NK-92 treated with Interleukin-12 subunit alpha and Interleukin-12 subunit beta, amount 100 ng/mL, for 24 hours (cell line): ENCODE results near the gene GPC3.
"Not testable (repeated sequence)": the region's sequence is repeated elsewhere in the genome, so short reads cannot be mapped to it uniquely, and the experiment has no call there.

ENCODE experiments used
- DNase-seq: peaks from one replicate; lab custom pipeline; 2025; lab: John Stamatoyannopoulos, UW

The GPC3 gene

DNA sequence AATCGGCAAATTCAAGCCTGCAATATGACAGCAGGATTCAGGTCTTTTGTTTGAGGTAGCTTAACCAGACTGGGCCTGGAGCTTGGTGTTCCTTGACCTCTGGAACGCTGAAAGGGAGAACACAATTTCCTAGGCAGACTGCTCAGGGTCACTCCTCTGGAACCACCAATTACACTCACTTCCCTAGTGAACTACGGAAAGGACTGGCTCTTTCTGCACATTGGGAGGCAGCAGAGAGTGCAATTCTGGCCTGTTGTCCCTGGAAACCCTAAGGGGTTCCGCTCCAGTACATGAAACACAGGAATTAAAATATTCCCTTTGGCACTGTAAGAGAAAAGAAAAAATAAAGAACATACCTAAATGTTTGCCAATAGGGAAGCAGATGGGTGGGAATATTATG lies 58.6 kb downstream of the GPC3 start:
- DNase-seq: no peak

DNA sequence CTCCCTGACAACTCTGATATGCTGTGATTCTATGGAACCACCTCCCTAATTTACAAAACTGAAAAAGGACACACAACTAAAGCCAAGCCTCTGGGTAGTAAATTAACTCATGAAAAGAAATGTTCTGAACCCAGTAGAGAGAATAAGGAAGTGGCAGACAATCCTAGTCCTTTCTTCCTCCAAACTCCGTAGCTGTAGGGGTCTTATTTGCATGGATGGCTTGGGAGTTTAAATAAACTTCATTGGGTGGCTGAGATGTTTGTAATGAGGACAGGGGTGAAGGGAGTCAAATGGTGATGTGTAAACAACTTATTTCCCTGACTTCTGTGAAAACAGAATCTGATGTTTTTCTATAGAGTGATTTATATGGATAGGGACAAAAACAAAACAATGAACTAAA lies 59.3 kb downstream of the GPC3 start:
- no peak for DNase-seq

DNA sequence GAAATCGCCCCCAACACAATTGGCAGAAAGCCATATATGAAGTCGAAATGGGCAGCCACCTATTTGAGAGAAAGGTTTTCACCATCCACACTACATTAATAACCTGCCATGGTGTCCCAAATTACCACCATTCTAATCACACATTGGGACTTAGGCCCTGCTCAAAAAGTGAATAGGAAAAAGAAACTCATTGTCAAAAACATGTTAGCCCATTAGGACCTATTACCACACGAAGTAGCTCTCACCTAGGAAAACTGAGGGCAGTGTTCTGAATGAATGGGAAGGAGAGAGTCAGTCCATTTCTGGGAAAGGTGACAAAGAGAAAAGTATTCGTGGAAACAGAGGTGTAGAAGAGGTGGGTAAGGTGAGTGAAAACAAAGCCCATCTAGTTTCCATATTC lies 60.8 kb downstream of the GPC3 start:
- no peak for DNase-seq

DNA sequence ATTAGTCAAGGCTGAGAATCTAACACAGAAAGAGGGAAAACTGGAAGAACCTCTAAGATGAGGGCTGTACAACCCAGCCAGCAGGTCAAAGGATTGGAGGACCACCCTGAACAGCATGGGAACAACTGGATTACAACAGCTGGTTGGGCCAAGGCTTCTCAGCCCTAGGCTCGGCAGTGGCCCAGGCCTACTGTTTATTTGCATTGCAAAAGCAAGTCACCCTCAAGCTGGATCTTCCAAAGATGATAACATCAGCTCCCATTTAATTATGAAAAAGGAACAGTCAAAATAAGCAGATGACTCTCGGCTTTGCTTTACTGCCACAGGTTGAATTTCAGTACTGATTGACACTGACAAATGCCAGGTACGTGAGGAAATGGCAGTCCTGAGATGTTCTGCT lies 61.8 kb downstream of the GPC3 start:
- DNase-seq: no peak

DNA sequence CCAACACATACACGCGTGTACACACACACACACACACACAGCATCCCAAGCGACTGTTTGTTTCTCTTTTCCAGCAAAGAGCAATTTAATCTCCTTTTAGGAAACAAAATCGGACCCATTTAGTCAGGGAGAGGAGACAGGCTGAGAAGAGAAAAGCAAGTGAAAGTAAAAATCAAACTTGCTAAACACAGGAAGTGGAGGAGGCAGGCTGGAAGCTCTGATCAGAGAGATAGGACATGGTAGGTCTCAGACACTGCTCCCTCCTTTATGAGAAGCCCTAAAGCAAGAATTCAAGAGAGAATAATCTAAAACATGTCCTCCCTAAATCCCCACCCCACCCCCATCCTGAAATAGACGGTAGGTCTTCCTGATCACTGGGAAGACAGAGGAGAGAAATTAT lies 62.3 kb downstream of the GPC3 start:
- DNase-seq: no peak

DNA sequence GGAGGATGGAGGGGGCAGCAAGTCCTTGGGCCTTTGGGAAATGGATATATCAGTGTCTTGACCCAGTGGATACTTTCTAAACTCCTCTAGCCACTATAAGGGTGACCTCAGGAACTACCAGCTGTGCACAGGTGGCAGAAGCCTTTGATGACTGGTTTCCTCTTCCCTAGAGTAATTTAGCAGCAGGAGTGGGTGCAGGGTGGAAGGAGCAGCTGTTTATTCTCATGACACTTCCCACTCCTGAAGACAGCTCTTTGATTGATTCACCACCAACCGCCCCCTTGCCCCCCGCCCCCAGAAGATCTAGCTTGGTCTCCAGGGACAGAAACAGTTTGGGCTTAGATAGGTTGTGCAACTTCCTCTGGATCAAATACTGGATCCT lies 63.0 kb downstream of the GPC3 start:
- no peak for DNase-seq

DNA sequence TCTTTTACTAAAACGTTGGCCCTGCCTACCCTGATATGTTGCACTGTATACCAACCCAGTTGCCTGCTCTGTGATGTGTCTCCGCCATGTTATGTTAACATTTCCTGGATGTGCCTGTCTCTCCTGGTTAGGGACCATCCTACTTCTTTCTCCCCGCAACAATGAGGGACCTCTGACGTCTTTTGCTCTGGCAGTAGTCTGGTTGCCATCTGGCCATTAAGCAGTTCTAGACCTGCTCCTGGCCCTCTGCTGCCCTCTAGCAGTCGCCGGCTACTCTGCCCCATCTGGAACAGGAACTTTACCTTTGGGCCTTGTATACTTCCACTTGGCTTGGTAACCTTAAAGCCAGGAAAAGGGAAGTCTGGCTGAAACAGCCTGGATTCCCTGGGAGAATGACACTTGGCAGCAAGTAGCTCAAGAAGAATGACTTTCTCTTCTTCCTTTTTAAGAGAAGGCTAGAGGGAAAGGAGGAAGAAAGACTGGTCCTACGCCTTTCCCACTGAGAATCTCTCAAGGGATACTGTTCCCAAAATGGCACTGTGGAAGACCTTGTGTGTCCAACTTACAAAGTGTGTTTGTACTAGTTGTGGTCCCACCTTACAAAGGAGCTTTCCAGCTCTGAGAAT lies 63.5 kb downstream of the GPC3 start:
- DNase-seq: no peak

DNA sequence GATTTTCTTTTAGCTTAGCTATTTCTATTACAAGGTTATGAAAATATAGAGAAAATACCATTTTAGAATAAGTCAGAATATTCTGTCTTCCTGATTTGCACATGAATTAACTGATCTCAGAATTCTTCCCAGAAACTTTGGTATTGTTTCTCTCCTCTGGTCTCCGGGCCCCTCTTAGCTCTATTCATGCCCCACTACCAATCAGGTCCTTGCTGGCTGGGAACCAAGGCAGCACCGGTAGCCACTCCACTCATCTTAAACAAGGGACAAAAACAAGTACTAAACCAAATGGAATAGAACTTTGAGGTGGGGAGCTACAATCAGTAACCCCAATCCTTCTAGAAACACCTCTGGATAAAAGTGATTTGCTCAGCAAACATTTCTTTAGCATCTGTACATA lies 64.3 kb downstream of the GPC3 start:
- no peak for DNase-seq

DNA sequence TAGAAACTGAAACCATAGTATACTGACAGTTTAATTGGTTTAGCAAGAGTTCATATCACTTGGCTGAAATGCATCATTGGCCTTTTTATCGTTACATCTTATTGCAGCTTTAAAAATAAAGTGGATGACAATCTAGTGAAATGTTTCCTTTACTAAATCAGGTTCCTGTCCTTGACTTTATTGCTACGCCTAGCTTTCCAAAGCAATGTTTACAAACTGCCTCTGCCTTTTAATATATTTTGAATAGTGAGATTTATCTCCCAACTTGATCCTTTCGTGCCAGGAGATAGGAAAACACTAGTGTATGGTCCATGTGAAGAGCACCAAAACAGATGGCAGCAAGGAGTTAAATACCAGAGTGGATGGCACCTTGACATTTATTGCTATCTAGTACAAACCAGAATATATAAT lies 67.0 kb downstream of the GPC3 start:
- no peak for DNase-seq

DNA sequence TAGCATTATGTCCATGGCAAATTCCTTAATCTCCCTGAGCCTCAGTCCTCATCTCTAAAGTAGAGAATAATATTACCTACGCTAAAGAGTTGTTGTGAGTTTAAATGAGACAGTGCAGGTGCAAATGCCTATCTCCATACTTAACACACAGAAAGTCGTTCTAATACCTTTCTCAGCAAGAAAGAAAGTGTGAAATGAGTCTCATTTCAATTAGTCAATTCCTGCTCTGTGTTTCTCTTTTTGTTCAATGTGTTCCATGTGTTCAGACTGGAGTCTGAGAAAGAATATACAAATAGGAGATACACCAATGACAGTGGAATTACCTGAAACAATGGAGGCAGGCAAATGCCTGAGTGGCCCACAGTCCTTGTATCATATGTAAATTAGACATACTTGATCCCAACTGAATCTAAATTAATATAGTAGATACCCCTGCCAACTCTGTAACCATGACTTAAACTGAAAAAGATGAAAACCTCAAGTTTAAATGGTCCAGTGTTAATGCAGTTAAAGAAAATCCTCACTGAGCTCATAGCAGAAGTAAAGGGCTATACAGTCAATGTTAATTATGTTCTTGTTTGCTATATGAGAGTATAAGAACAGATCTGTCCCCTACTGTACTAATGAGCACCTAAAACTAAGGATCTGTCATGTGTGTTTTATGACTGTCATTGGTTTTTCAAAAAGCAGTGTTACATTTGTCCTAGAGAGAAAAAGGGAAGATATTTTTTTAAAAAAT lies 68.2 kb downstream of the GPC3 start:
- no peak for DNase-seq

DNA sequence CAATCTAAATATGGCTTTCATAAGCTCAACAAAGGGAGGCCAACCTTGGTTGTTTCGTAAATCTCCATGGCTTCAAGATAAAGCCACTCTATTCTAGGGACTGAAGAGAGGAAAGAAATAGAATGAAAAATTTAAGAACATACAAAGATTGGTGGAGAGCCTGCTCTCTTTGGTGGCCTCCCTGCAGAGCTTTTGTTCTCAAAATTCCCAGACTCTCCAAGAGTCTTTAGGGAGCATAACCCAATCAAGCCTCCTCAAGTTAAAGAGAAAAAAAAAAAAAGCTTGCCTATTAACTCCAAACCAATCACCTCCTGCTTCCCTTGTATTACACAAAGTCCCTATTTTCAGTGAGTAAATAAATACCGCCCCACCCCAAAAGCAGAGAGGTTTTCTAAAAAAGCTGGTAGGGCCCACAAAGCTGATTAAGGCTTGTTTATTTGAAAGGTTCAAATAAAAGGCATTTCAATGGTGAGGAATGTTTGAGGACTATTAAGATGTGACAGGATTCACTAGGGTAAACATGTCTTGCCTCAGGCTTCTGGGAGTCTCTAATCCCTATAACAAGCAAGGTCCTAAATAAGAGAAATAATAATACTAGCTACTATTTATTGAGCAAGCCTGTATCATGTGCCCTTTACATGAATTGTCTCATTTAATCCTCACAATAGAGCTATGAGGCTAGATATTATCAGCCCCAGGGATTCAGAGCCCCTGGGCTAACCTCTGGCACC lies 71.6 kb downstream of the GPC3 start:
- no peak for DNase-seq

DNA sequence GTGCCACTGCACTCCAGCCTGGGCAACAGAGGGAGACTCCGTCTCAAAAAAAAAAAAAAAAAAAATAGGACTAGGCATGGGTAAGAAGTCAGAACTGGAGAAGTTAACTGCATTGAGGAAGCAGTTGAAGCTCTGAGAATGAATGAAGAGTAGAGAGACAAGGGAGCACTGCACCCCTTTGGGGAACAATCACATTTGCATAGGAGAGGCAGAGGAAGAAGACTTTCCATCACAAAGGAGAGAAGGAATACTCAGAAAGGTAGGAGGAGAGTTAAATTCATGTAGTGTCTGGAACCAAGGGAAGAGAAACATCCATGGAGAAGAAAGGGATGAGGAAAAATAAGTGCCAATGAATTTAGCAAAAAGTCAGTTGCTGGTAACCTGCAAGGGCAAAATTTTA lies 72.4 kb downstream of the GPC3 start:
- no peak for DNase-seq

DNA sequence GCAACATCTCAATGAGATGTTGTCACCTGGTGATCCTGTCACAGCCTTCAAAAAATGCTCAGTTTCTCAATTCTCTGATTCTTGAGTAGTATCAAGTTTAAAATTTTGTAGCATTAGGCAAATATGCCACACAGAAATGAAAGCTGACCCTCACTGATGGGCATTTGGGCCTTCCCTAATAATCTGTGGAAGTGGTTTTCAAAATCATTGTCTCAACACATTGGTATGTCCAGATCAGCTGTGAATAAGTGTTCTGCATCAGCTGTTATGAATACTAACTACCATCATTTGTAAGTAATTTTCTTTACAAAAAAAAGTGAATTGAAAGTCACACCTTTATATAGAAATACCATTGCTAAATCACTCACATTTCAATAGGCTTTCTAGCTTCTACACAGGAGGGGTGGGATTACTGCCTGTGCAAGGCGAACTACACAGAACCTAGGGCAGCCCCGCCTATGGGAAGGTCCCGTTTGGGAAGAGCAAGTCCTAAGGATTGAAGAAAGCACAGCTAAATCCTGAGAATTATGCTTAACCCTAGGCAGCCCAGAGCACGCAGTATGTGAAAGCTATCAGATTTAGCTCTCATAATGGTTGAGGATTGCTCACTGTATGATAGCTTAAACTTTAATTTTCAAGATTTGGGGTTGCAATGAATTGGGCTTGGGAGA lies 73.4 kb downstream of the GPC3 start:
- no peak for DNase-seq

DNA sequence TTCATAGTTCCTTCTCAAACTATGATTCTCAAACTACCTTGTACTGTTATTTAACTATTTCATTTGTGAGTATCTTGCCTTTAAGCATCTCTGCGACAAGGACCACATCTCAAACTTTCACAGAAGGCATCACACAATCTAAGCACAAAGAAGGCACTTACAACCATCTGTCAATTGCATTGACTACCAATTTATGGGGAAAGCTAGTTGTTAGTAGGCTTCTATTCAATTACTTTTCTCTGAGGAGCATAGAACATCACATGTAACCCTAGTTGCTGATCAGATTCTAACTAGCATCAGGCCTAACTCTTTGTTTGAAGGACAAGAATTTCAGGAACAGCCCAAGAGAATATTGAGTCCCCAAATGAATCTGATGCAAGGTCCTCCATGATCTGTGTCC lies 74.9 kb downstream of the GPC3 start:
- no peak for DNase-seq

DNA sequence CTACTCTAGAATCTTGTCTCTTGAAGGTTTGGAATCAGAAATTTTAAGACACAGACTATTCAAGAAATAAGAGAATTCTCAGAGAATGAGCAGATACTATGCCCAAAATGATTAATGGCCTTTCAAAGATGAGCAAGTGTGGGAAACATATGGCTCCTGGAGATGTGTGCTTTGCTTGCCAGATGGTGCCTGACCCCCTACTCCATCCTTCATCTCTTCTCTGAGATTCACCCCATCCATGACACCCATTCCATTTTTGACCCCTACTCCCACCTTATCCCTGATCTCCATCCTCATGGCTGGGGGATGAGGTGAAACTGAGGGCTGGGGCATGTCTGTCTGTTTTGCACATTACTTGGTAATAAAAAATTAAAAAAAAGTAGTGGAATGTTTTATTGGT lies 75.5 kb downstream of the GPC3 start:
- DNase-seq: no peak

DNA sequence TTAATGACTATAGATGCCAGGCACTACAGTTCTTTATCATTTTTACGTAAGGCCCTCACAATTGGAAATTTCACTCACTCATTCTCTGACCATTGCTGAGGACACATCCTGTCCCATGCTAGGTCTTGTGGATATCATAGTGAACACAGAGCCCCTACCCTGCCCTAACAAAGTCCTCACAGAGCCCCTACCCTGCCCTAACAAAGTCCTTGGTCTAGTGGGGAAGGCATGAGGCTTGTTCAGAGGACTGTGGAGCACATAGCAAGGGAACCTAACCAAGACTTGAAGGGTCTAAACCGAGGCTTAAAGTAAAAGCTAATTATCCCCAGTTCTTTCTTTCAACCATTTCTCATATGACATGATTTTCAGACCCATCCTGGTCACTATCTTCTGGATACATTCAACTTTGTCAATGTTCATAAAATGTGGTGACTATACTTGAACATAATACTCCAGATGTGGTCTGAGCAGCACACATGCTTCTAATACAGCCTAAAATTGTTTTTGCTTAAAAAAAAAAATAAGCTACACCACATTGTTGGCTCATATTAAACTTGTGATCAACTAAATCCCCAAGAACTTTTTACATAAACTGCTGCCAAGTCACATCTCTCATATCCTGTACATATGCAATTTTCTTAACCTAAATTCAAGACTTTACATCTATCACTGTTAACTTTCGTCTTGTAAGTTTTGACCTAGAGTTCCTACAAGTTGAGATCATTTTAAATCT lies 77.0 kb downstream of the GPC3 start:
- no peak for DNase-seq

DNA sequence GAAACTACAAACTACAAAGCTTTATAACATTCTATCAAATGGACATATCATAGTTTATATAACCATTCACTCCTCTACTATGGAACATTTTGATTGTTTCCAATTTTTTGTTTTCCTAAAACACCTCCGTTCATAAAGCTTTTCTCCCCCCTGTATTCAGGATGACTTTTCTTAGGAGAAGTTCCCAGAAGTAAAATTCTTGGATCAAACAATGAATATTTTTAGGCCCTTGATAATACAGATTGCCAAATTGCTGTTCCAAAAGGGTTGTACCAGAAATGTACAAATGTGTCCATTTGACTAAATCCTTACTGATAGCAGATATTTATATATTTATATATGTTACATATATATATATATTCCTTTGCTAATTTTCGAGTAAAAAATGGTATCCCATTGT lies 77.8 kb downstream of the GPC3 start:
- no peak for DNase-seq

DNA sequence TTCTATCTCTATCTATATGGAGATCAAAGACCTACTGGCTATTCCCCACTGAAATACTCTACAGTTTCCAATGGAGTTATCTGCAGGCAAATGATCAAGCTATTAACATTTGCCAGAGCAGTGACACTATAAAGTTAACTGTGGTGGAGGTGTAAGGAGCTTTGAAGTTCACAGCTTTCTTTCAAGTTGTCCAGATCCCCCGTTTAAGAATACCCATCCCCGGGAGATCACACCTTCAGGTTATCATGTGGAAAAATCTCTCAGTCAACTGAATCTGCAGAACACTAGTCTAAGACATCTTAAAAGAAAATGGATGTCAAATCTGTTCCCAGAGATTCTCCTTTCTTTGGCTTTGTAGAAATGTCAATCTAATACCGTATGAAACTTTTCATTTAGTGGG lies 80.1 kb downstream of the GPC3 start:
- DNase-seq: no peak

DNA sequence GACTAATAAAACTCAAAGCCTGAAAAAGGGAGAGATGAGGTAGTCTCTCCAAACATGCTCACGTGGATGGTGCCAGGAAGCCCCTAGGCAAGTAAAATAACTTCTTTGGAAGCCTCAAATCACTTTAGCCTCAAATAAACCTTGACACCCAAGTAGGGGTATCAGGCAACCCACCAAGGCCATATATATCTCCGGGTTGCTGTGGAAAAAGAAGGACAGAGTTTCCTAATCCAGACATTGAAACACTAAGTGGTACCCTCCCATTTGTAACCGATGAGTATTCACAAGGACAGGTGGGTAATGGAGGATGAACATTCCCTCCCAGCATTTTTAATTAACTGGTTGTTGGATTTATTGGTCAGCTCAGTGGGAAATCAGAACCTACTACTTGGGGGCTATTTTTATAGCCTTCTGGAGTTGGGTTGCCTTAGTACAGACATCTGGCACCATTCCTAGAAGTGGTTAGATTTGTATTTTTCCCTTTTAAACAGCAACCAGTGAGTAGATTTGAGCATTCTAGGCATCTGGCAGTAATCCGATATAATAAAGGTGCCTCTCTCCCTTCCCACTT lies 87.7 kb downstream of the GPC3 start:
- DNase-seq: no peak

DNA sequence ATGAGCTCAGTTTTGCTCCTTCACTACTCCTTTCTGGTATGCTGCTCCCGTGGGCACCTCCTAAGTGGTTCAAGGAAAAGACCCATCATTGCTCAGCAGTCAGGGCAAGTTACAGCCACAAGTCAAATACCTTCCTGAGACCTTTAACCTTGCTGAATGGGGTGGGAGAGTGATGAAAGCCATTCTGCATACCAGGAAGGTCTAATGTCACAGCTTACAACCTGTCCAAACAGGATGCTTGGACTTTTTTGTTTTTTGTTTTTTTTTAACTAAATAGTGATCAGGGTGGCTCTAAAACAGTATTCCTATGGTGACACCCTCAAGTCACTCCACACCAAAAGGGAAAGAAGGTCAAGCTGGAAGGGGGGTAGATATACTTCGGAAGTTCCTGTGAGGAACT lies 93.1 kb downstream of the GPC3 start:
- DNase-seq: no peak

DNA sequence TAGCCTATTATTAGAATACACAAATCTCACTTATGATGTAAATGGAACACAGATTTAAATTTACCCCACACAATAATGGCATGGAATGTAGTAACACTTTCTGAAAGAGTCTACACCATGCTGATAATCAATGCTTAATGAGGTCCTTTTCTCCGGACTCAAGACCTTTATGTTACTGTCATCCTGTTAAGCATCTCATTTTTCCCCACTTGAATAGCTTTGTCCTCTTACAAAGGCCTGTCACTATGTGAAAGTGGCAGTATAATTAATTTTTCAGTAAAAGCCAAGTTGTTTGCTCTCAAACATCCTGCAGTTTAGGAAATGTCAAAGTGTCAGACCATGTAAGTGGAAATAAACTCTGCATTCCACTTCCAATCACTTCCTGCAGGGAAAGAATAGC lies 96.4 kb downstream of the GPC3 start:
- no peak for DNase-seq

DNA sequence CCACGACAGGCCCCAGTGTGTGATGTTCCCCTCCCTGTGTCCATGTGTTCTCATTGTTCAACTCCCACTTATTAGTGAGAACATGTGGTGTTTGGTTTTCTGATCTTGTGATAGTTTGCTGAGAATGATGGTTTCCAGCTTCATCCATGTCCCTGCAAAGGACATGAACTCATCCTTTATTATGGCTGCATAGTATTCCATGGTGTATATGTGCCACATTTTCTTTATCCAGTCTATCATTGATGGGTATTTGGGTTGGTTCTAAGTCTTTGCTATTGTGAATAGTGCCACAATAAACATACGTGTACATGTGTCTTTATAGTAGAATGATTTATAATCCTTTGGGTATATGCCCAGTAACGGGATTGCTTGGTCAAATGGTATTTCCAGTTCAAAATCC lies 97.3 kb downstream of the GPC3 start:
- not testable (repeated sequence) for DNase-seq
